GM23338 (cell line): Measurements from ENCODE around the gene VPS16. TPM values are rescaled to one million over a fixed set of nuclear protein-coding genes. Genes with fewer than 3 reads are reported as not detected.
A peak's percentile ranks its signal among the peaks of the same experiment; 100 is the strongest.

Experiments used
- ATAC-seq: fragments of 200-7000 bp; cut with Tn5 transposase; 3 replicates; pipeline ENCODE4 v1.9.1; 2020
- DNase-seq: peaks from one replicate; pipeline ENCODE4 v3.0.0-alpha.2; 2015; ENCODE audit warnings: low spot score
- H2AFZ ChIP-seq: fragments of 200-600 bp; sonication (generic); 2 replicates; pipeline ENCODE4 v1.8.0; 2016; ENCODE audit warnings: antibody characterized with exemption, mild to moderate bottlenecking, moderate library complexity
- H3F3A ChIP-seq: fragments of 200-600 bp; sonication (generic); replicated peaks from 2 replicates; pipeline ENCODE4 v1.8.0; 2017; ENCODE audit warnings: antibody characterized with exemption, mixed run types, low read depth
- H3K27ac ChIP-seq: fragments of 200-600 bp; sonication (generic); 2 replicates; pipeline ENCODE4 v1.6.1; 2016; ENCODE audit warnings: low read depth
- H3K27me3 ChIP-seq: fragments of 200-600 bp; sonication (generic); 2 replicates; pipeline ENCODE4 v1.8.0; 2016; ENCODE audit warnings: mild to moderate bottlenecking, mixed run types, moderate library complexity; ENCODE audit not compliant: insufficient read depth
- H3K36me3 ChIP-seq: fragments of 200-600 bp; sonication (generic); 2 replicates; pipeline ENCODE4 v1.8.0; 2016; ENCODE audit warnings: mild to moderate bottlenecking; ENCODE audit not compliant: insufficient read depth
- H3K4me1 ChIP-seq: fragments of 200-600 bp; sonication (generic); 2 replicates; pipeline ENCODE4 v1.8.0; 2016; ENCODE audit warnings: mild to moderate bottlenecking, moderate library complexity; ENCODE audit not compliant: insufficient read depth
- H3K4me2 ChIP-seq: fragments of 200-600 bp; sonication (generic); 2 replicates; pipeline ENCODE4 v1.7.1; 2017; ENCODE audit warnings: mixed run types
- H3K4me3 ChIP-seq: fragments of 200-600 bp; sonication (generic); 2 replicates; pipeline ENCODE4 v1.6.1; 2016; ENCODE audit warnings: mixed run types
- H3K79me2 ChIP-seq: fragments of 200-600 bp; sonication (generic); replicated peaks from 2 replicates; pipeline ENCODE4 v1.8.0; 2017; ENCODE audit warnings: mild to moderate bottlenecking; ENCODE audit not compliant: insufficient read depth
- H3K9me2 ChIP-seq: fragments of 200-600 bp; sonication (generic); 2 replicates; pipeline ENCODE4 v1.8.0; 2017; ENCODE audit not compliant: insufficient read depth
- H4K20me1 ChIP-seq: fragments of 200-600 bp; sonication (generic); replicated peaks from 2 replicates; pipeline ENCODE4 v1.8.0; 2017; ENCODE audit warnings: mild to moderate bottlenecking; ENCODE audit not compliant: insufficient read depth
- H3K27ac Mint-ChIP-seq: 2 replicates; pipeline ENCODE4 v1.8.0; 2020; ENCODE audit warnings: inconsistent platforms, mild to moderate bottlenecking, moderate library complexity, mixed read lengths
- H3K27me3 Mint-ChIP-seq: 3 replicates; pipeline ENCODE4 v1.8.0; 2022; ENCODE audit warnings: low read depth, mild to moderate bottlenecking, moderate library complexity, mixed read lengths, inconsistent platforms; ENCODE audit not compliant: insufficient read depth, poor library complexity
- H3K36me3 Mint-ChIP-seq: 3 replicates; pipeline ENCODE4 v1.8.0; 2021; ENCODE audit warnings: low read depth, mild to moderate bottlenecking, inconsistent platforms, moderate library complexity, mixed read lengths
- H3K4me1 Mint-ChIP-seq: 3 replicates; pipeline ENCODE4 v1.8.0; 2020; ENCODE audit warnings: mild to moderate bottlenecking, inconsistent platforms, mixed read lengths
- H3K4me3 Mint-ChIP-seq: 3 replicates; pipeline ENCODE4 v1.8.0; 2021; ENCODE audit warnings: moderate library complexity, mild to moderate bottlenecking, inconsistent platforms, mixed read lengths
- H3K9me3 Mint-ChIP-seq: 3 replicates; pipeline ENCODE4 v1.8.0; 2020; ENCODE audit warnings: moderate library complexity, mild to moderate bottlenecking, inconsistent platforms, mixed read lengths
- CREB1 ChIP-seq: fragments of 250-450 bp; sonication (Bioruptor Pico); IDR thresholded peaks from 2 replicates; pipeline ENCODE4 v1.5.0; 2020; ENCODE audit warnings: low read depth, mild to moderate bottlenecking, moderate library complexity
- CTCF ChIP-seq, 2 experiments: fragments of 200-600 bp in 1 of 2; sonication (generic) in 1 of 2; conservative IDR thresholded peaks; 2 replicates each; pipeline versions ENCODE4 v1.5.1 to v1.6.1; 2016 to 2017; ENCODE audit warnings: antibody characterized with exemption in 2 of 2, low read depth in 2 of 2, mild to moderate bottlenecking in 2 of 2, moderate library complexity in 1 of 2
- EZH2 ChIP-seq: fragments of 200-600 bp; sonication (generic); IDR thresholded peaks from one replicate; pipeline ENCODE4 v1.8.0; 2017; ENCODE audit warnings: antibody characterized with exemption, mild to moderate bottlenecking, low read depth; ENCODE audit not compliant: unreplicated experiment
- EZH2phosphoT487 ChIP-seq: fragments of 200-600 bp; sonication (generic); IDR thresholded peaks from one replicate; pipeline ENCODE4 v1.8.1; 2018; ENCODE audit warnings: antibody characterized with exemption; ENCODE audit not compliant: unreplicated experiment
- JUNB ChIP-seq: IDR thresholded peaks from one replicate; pipeline ENCODE4 v1.6.1; 2016; ENCODE audit warnings: antibody characterized with exemption; ENCODE audit not compliant: unreplicated experiment
- NANOG ChIP-seq: IDR thresholded peaks from 2 replicates; pipeline ENCODE4 v1.6.1; 2016; ENCODE audit warnings: antibody characterized with exemption, borderline replicate concordance
- STAT1 ChIP-seq: IDR thresholded peaks from one replicate; pipeline ENCODE4 v1.6.1; 2016; ENCODE audit warnings: antibody characterized with exemption; ENCODE audit not compliant: unreplicated experiment
- ZNF331 ChIP-seq: fragments of 250-450 bp; sonication (Bioruptor Pico); IDR thresholded peaks from 2 replicates; pipeline ENCODE4 v1.5.0; 2020; ENCODE audit warnings: low read depth, mild to moderate bottlenecking, moderate library complexity
- ZNF462 ChIP-seq: fragments of 250-450 bp; sonication (Bioruptor Pico); IDR thresholded peaks from 2 replicates; pipeline ENCODE4 v1.5.0; 2020; ENCODE audit warnings: mild to moderate bottlenecking, moderate library complexity
- polyA plus RNA-seq: library from polyadenylated mRNA; unstranded; fragments of >200 nt; fragmentation: Nextera tagmentation; extraction: Ambion mirVana; gene quantifications from 2 replicates; pipeline ENCODE4 v1.2.1, GENCODE V29; 2016
- total RNA-seq: library from RNA; depleted of rRNA; stranded (reverse); fragments of >200 nt; shearing (Covaris generic); gene quantifications from 2 replicates; pipeline ENCODE4 v1.2.3, GENCODE V29; 2014

Gene VPS16
- total and polyA plus RNA-seq, 2 experiments from 2014 or later = 11.2 to 17.7 TPM

GRCh38 chr20:2800521-2801285, 39.8 kb upstream of the VPS16 start, which contains the start of gene CPXM1:
Gene CPXM1 (minus strand): TSS chr20:2800627. CDS start chr20:2800572, 55 bp downstream.
- peaks cover 68% of the 10 kb centered on the region for H3K27me3 ChIP-seq
- H3K4me3 Mint-ChIP-seq = peak within 1 kb of the TSS; percentile 97
- no peaks in the 10 kb centered on the region for H3K9me2 ChIP-seq
- peaks cover 3% of the 10 kb centered on the region; the same call in 1 of the 2 replicates for H4K20me1 ChIP-seq
- H3K9me3 Mint-ChIP-seq = no peaks in the 10 kb centered on the region
- H2AFZ ChIP-seq = peak within 1 kb of the TSS; percentile 97
- H3K27ac Mint-ChIP-seq = peak within 1 kb of the TSS; percentile 81
- peak within 1 kb of the TSS; percentile 98 for H3K4me2 ChIP-seq
- H3K27ac ChIP-seq = no peak within 1 kb of the TSS
- ATAC-seq (peak; percentile 77), DNase-seq (peak; percentile 86)
- H3K4me3 ChIP-seq = peak within 1 kb of the TSS; percentile 79
- H3K4me1 Mint-ChIP-seq = peaks cover 35% of the 10 kb centered on the region
- no peaks in the 10 kb centered on the region for H3K79me2 ChIP-seq
- no peaks in the 10 kb centered on the region for H3K36me3 ChIP-seq
- H3F3A ChIP-seq = 0 out of 2 replicates have a peak, but pooled peaks cover 4% of the 10 kb centered on the region
- peaks cover 31% of the 10 kb centered on the region for H3K4me1 ChIP-seq
- TF ChIP-seq CREB1 (CRISPR knock-in tag) (no peak), ZNF462 (CRISPR knock-in tag) (no peak), ZNF331 (CRISPR knock-in tag) (no peak), EZH2 (peak; percentile 69), EZH2phosphoT487 (no peak), NANOG (no peak), STAT1 (no peak), JUNB (no peak), CTCF (conservative IDR thresholded peaks at IDR 0.05; ENCODE audit: low read depth in 2 of 2) (peak in 1 of 2 experiments; percentile 26; a peak in 1 of 4 replicates)
- H3K36me3 Mint-ChIP-seq = peaks cover 27% of the 10 kb centered on the region
- peaks cover 59% of the 10 kb centered on the region for H3K27me3 Mint-ChIP-seq
